ENCODE data around the gene RAD9A.

Gene RAD9A

GRCh38 chr11:67391304-67392182, at the start of gene RAD9A:
Gene RAD9A (plus strand): TSS chr11:67391986. CDS start chr11:67392045, 59 bp downstream.
- DNase-seq, result peak; percentile 94

- DNase-seq, result no peak
Observed at GRCh38 chr11:67344264-67344663, 47.5 kb upstream of the RAD9A start.

- DNase-seq, result no peak
Observed at GRCh38 chr11:67345247-67345919, 46.4 kb upstream of the RAD9A start.

- DNase-seq, result peak; percentile 26
Observed at GRCh38 chr11:67345920-67346819, 45.6 kb upstream of the RAD9A start.

DNA sequence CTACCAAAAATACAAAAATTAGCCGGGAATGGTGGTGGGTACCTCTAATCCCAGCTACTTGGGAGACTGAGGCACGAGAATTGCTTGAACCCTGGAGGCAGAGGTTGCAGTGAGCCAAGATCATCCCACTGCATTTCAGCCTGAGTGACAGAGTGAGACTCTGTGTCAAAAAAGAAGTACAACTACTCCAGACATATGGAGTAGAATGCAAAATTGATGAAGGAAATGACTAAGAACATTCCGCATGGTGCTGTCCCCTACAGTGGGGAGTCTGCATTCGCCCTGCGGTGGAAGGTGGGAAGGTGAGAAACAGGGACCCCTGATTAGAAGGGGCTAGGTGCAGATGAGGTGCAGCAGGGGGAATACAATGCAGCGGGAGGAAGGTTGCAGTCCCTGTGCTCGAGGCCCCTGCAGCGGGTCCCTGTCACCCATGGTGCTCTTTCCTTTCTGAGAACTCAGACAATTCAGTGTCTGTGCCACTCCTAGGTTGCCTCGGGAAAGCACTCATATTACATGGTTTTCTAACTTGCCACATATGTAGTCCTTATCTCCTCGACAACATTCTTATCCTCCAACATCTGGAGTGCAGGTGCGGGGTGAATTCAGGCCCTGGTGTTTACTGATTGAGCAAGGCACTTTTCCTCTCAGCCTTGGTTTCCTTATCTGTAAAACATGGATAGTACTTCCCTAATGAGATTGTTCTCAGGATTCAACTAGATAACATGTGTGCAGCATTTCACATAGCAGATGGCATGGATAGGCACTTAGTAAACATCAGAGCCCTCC, 43.6 kb upstream of the RAD9A start:
- no peak for DNase-seq

GRCh38 chr11:67349036-67349435, 42.8 kb upstream of the RAD9A start:
- no peak for DNase-seq

- no peak for DNase-seq
Observed at GRCh38 chr11:67349457-67349856, 42.3 kb upstream of the RAD9A start.

- no peak for DNase-seq
Observed at GRCh38 chr11:67349928-67350465, 41.8 kb upstream of the RAD9A start.

DNA sequence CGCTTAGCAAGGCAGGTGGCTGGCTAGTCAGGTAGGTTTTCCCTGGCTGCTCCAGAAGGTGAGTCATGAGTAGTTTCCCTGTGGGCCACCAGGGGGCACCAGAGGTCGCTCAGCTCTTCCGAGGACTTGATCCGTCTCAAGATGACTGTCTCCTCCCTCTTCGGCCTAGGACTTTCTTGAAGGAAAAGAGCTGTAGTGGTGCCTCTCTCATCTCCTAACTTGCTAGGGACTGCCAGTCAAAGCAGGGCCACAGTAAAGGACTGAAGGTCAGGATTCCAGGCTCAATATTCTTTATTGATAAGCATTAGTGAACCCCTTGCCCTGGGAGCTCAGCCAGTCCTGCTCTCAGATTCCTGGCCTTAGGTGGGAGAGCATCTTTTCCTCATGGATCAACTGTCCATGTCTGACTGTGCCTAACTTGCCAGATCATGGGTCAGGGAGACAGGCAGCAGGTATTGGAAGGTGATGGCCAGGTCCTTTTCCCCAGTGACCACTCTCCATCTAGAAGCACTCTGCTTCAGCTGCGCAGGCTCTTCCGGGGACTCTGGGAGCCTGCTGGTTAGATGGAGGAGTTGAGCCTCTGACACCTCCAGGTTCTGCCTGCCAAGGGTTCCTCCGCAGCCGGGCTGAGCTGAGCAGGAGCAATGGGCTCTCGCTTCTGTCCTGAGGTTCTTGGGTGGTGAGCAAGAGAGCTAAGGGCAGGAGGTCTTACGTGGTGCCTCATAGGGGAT, 40.3 kb upstream of the RAD9A start:
- DNase-seq, result peak; percentile 74

DNA sequence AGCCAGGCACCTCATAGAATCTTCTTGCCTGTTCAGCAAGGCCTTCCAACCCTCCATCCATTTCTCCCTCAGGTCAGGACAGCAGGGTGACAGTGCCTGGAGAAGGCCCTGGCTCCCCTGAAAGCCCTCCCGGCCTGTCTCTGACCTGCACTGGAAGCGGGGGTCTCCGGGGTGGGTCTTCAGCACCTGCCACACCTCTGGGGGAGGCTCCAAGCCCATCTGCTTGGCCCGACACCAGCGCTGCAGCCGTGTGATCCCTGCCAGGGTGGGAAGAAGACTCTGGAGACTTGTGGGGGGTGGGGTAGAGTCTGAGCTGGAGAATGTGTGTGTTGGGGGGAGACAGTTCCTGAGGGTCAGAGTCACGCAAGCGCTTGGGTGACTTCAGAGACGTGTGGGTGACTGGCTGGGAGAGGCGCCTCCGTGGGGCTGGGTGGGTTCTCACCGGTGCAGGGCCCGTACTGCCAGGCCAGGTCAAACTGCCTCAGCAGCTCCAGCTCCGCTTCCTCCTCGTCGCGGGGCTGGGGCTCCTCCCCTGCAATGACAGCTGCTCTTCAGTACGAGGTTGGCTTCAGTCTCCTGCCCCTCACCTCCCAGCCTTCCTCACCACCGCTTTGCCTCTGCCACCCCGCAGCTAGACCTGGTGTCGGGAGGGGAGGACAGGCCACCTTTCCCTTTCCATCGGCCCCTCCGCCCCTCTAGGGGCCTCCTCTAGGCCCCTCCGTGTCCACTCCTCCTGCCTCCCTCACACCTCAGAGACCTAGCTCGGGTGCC, 39.1 kb upstream of the RAD9A start:
- peak; percentile 48 for DNase-seq

DNA sequence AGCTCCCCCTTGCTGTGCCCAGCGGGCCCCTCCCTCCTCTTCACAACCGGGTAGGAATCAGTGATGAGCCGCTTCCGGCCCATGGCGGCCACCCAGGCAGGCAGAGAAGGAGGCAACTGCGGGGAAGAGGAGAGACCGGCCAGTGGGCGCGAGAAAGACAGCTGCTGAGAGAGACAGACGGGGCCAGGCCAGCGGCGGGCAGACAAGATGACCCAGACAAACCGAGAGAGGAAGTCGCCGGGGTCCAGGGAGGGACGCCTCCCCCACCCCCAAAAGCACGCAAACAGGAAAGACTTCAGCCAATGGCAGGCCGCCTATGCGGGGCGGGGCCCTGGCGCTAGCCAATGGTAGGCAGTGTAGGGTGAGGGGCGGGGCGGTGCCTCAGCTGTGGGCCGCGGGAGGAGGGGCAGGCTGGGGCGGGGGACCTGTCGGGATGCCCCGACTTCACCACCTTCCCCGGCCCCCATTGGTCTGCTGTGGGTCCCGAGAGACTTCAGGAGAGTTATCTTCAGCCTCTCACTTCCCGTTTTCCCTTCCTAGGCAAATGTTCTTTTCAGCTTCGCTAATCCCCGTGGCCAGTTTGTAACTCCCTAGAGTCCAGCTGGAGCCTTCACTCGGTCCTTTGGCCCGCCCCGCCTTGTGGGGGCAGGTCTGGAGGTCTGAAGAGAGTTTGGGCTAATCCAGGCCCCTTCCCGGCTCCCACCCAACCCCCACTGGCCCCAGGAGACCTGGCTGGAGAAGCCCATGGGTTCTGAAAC, 38.3 kb upstream of the RAD9A start, which contains the start of gene POLD4:
Gene POLD4, minus strand, starts transcription at position 230 of the 758 bp plus-strand sequence. Its CDS starts 147 bp downstream, at position 83.
- DNase-seq, result peak; percentile 96

DNA sequence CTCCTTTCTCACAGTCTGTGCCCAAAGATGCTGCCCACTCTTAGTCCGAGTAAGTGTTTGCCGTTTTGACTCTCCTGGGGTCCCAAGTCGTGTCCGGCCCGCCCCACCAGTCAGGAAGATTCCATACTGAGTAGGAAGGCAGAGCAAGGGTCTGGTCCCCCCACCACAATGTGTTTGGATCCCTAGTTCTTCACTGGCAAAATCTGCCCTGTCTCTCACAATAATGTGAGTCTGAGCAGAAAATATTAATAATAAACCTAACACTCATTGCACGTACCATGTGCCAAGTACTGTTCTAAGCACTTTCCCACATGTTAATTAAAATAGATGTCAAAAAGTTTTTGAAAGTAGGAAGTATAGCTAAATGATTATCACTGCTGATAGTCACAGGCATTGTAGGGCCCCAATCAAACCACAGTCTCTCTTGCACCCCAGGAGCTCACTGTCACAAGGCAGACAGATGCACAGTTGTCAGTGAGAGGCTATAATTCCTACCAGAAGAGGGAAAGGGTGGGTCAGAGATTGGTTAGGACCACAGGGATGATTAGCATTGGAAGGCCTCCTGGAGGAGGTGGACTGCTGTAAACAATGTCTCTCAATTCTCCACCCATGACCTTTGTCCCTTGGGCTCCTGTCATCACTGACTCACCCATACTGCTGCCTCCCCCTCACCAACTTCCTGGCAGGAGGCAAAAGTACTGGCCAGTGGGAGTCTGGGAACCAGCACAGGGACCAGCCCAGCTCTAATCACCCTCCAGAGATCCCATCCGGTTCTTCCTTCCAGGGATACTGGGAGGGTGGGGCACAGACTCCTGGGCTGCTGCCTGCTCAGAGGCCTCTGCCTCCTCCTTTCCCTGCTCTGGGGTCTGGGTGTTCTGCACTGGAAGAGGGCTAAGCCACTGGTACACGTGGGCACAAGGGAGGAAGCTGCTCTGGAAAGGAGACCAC, 37.4 kb upstream of the RAD9A start:
- DNase-seq, result no peak

- DNase-seq, result no peak
Observed at GRCh38 chr11:67355023-67355793, 36.6 kb upstream of the RAD9A start.

DNA sequence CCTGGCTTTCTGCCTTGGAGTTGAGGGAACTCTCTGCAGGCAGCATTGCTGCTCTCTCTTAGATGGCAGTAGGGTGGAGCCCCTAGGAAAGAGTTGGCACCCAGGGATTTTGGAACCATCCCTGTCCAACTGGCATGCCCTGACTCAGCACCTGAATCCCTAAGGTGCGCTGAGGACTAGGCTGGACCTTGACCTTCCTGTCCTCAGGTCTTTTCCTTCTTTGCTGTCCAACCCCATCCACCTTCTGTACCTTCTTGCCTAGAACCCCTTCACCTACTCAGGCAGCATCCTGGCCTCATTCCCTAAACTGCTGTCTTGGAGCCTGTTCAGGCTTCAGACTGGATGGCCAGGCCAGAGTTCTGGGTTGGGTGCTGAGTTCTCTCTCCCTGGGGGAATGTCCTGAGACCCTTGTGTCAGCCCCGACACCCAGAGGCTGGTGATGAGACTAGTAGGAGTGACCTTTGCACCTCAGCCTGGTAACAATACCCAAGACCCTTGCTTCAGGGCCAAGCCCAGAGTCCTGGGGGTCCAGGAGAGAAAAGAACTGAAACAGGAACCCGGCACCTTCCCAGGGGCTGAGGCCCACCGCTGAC, 35.9 kb upstream of the RAD9A start:
- DNase-seq, result no peak

- DNase-seq, result no peak
Observed at GRCh38 chr11:67356387-67356863, 35.4 kb upstream of the RAD9A start.

- peak; percentile 81 for DNase-seq
Observed at GRCh38 chr11:67356864-67357561, 34.8 kb upstream of the RAD9A start.
